ENCODE measurements around the gene ADCYAP1R1. TPM values are rescaled to one million over a fixed set of nuclear protein-coding genes. Genes with fewer than 3 reads are reported as not detected.

ADCYAP1R1 gene
- under 0.01 TPM for total RNA-seq

DNA sequence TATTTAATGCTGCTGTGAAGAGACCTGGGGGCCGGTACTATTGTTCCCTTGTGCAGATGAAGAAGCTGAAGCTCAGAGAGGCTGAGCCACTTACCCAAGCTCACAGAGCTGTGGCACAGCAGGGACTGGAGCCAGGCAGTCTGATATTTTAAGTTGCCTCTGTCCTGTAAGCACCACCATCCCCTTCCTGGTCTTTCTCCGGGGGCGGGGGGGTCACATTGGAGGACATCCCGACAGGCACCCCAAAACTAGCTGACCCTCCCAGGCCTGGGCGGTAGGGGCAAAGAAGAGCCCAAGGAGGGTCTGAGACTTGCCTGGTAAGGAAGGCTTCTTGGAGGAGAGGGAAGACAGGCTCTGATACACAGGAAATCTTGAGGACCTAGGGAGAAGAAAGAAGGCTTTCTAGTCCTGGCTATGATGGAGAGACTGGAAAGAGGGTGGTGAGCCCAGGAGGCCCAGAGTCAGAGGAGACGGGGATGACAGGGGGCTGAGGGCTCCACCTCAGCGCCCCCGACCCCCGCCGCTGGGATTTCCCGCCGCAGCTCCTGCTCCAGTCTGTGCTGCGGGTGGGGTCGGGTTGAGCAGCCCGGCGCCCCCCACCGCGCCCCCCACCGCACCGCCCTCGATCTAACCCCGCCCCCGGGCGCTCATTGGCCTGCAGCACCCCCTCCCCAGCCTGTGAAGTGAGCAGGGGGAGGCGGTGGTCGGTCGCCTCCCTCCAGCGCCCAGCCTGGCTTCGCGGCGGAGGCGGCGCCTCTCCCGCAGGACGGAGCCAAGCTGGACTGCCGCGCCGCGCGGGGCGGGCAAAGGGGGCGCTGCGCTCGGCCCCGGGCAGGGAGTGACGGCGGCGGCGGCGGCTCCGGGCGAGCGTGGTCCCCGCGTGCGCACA is at the start of gene ADCYAP1R1:
TSS of gene ADCYAP1R1 (plus strand) at position 711 of the 889 bp plus-strand sequence. CDS start 10,957 bp downstream, outside the sequence.
- Histone ChIP-seq H3K4me1 (ENCODE audit: insufficient read depth, low read length) (no peaks in the 10 kb centered on the region), H3K27me3 (ENCODE audit: insufficient read depth, low read length) (peaks cover 23% of the 10 kb centered on the region), H3K4me3 (ENCODE audit: low read length) (no peak within 1 kb of the TSS), H3K9me3 (ENCODE audit: low read depth, low read length) (no peaks in the 10 kb centered on the region)

DNA sequence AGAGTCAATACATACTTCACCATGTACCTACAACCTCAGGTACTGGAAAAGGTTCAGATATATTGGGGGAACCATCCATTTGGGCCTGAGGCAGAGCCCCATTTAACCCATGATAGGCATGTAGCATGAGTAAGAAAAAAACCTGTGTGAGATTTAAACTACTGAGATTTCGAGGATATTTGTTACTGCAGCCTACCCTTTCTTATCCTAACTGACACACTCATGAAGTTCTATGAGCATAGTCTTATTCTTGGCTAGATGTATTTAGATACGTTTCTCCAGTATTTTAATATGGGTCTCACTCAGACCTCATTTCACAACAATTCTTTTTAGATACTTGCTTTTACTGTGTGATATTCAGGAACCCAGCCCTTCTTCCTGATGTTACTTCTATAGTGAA is 49.0 kb upstream of the ADCYAP1R1 start:
- Histone ChIP-seq H3K9me3 (ENCODE audit: low read depth, low read length) (no peaks in the 10 kb centered on the region), H3K27me3 (ENCODE audit: insufficient read depth, low read length) (no peaks in the 10 kb centered on the region), H3K4me1 (ENCODE audit: insufficient read depth, low read length) (peaks cover 8% of the 10 kb centered on the region), H3K4me3 (ENCODE audit: low read length) (no peak overlapping the region)

DNA sequence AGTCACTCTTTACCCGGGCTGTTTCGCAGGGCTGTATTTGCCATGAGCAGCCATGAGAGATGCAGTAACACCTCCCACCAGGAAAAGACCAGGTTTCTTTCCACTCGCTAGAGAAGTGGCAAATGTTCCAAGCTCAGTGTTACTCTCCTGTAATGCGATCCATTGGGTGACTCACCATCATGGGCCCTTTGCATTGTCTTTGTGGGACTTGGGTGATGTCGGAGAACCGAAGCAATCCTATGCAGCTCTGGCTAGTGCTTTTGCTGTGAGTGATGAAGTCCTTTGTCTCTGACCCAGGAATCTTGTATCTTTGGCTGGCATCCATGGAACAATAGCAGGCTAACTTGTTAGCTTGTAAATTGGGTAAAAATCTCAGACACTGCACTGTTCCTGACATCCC is 48.4 kb upstream of the ADCYAP1R1 start:
- Histone ChIP-seq H3K4me3 (ENCODE audit: low read length) (no peak overlapping the region), H3K9me3 (ENCODE audit: low read depth, low read length) (no peaks in the 10 kb centered on the region), H3K27me3 (ENCODE audit: insufficient read depth, low read length) (no peaks in the 10 kb centered on the region), H3K4me1 (ENCODE audit: insufficient read depth, low read length) (peaks cover 8% of the 10 kb centered on the region)

DNA sequence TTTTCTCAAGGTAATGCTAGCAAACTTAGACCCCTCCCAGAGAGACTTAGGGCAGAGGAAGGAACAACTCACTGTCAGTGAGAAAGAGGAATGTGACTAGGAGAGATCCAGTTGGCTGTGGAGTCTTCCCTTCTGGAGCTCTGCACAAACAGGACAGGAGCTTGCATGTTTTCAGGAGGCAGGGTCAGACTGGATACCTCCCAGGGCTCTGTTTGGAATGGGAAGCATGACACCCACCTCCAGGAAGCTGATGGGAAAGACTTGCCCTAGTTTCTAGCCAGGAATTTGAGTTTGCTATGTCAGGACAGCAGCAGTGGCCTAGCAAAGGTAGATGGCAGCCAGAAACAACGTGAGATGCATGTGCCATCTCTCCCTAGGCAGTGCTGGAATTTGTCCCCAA is 47.7 kb upstream of the ADCYAP1R1 start:
- H3K4me1 ChIP-seq (ENCODE audit: insufficient read depth, low read length), result peaks cover 8% of the 10 kb centered on the region
- H3K27me3 ChIP-seq (ENCODE audit: insufficient read depth, low read length), result no peaks in the 10 kb centered on the region
- no peak overlapping the region for H3K4me3 ChIP-seq (ENCODE audit: low read length)
- H3K9me3 ChIP-seq (ENCODE audit: low read depth, low read length), result no peaks in the 10 kb centered on the region

DNA sequence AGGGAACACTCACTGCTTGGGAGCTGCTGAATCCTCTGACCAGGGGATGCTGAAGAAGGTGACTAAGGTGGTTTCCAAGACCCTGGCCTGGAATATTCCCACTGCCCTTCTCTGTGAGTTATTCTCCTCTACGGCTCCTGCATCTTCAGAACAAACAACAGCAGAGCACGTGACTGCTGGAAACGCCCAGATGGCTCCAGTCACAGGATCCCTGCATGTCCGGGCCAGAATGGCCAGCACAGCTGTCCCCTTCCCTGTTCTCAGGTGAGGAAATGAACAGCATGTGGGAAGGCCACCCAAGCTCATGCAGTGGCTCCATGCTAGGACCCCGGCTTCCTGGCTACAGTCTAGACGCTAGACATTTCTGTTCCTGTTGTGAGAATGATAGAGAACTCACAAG is 45.3 kb upstream of the ADCYAP1R1 start:
- no peaks in the 10 kb centered on the region for H3K9me3 ChIP-seq (ENCODE audit: low read depth, low read length)
- H3K4me3 ChIP-seq (ENCODE audit: low read length), result no peak overlapping the region

DNA sequence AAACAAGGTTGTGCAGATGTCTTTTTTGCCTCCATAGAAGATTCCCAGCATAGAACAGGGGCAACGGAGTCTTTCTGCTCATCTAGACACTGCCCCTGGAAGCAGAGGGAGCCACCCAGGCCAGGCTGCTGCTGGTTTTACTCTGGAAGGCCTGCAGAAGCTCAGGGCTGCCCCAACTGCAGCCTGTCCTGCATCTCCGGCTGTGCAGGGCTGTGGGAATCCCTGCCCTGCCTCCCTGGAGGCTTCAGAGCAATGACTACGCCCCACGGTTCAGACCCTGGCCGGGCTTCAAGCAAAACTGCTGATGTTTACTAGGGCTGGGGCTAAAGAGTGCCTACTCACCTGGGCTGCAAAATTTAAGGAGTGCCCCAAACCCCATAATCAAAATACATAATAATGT is 44.5 kb upstream of the ADCYAP1R1 start:
- Histone ChIP-seq H3K27me3 (ENCODE audit: insufficient read depth, low read length) (no peaks in the 10 kb centered on the region), H3K4me1 (ENCODE audit: insufficient read depth, low read length) (no peaks in the 10 kb centered on the region), H3K4me3 (ENCODE audit: low read length) (no peak overlapping the region), H3K9me3 (ENCODE audit: low read depth, low read length) (no peaks in the 10 kb centered on the region)

More for the DNA sequence above, 45.3 kb upstream of the ADCYAP1R1 start:
- no peaks in the 10 kb centered on the region for H3K27me3 ChIP-seq (ENCODE audit: insufficient read depth, low read length)
- no peaks in the 10 kb centered on the region for H3K4me1 ChIP-seq (ENCODE audit: insufficient read depth, low read length)

DNA sequence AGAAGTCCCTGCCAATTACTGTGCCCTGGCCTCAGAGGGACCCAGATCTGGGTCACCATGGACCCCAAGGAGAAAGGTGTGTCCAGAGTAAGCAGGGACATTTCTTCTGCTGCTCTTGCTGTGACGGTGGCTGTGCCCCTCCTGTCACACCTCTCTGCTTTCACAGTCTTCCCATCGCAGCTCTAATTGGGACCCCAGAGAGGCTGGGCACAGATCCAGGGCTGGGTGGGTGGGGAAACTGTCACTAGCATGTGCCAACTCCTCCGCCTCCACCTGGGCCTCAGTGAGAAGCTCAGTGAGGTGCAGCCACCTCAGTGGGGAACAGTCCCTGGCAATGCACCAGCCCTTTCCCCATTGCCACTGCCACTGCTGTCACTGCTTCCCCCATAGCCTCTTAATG is 37.3 kb upstream of the ADCYAP1R1 start:
- H3K27me3 ChIP-seq (ENCODE audit: insufficient read depth, low read length), result no peaks in the 10 kb centered on the region
- H3K4me3 ChIP-seq (ENCODE audit: low read length), result no peak overlapping the region
- H3K9me3 ChIP-seq (ENCODE audit: low read depth, low read length), result no peaks in the 10 kb centered on the region
- H3K4me1 ChIP-seq (ENCODE audit: insufficient read depth, low read length), result no peaks in the 10 kb centered on the region

DNA sequence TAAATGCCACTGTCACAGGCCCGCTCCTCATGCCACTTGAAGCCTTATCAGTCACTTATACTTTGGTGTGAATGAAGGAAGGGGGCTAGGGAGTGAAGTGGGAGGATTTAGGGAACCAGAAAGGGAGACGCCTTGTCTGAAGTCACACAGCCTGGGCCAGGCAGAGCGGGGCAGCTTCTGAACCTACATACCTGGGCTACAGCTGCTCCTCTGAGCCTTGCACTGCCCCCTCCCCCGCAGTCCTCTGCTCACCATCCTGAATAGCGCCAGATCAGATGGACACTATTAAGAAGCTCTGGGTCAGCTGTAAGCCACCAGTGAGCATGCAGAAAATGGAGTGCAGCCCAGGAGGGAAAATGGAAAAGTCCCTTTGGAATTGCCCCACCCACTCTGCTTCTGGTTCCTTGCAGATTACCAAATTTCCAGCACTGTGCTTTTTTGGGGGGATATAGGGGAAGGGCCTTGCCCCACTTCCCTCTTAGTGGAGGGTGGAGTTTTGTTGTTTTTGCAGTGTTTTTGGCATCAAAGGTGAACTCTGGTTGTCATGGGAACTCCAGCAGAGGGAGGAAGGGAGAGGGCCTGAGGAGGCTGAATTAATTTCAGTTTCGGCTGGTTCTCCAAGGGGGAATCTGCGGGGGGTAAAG is 35.0 kb upstream of the ADCYAP1R1 start:
- Histone ChIP-seq H3K4me1 (ENCODE audit: insufficient read depth, low read length) (no peaks in the 10 kb centered on the region), H3K9me3 (ENCODE audit: low read depth, low read length) (no peaks in the 10 kb centered on the region), H3K27me3 (ENCODE audit: insufficient read depth, low read length) (no peaks in the 10 kb centered on the region), H3K4me3 (ENCODE audit: low read length) (no peak overlapping the region)

DNA sequence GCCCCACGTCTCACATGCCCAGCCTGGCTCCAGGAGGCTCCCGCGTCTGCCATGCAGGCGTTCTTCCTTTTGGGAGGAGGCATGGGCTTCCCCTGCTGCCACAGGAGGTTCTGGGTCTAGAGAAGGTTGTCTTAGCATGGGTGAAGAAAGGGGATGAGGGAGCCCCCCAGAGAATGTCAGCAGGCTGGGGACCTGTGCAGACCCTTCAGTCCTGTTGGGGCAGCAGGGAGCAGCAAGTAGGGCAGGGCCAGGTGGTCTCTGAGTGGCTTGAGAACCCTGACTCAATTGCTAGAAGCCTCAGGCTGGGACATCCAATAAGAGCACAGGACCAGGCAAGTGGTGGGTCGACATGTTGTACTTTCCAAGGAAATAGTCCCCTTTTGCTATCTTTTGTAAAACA is 34.4 kb upstream of the ADCYAP1R1 start:
- H3K9me3 ChIP-seq (ENCODE audit: low read depth, low read length), result no peaks in the 10 kb centered on the region
- no peaks in the 10 kb centered on the region for H3K27me3 ChIP-seq (ENCODE audit: insufficient read depth, low read length)
- H3K4me3 ChIP-seq (ENCODE audit: low read length), result no peak overlapping the region
- H3K4me1 ChIP-seq (ENCODE audit: insufficient read depth, low read length), result no peaks in the 10 kb centered on the region

DNA sequence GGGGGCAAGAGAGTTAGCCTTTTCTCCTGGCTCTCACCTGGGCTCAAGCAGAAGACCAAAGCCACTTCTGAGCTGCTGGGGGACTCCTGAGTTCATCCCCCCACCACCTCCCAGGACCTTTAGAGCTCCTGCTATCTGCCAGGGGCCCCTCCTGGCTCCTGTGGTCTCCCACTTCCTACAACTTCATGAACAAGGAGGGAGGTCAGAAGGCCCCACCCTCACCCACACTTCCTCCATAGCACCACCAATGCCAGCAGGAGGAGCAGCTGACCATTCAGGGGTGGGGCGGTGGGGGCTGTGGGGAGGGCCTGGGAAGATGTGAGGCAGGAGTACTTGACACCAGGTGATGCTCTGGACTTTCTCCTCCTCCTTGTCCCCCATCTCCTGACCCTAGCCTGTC is 32.6 kb upstream of the ADCYAP1R1 start:
- no peaks in the 10 kb centered on the region for H3K9me3 ChIP-seq (ENCODE audit: low read depth, low read length)
- no peaks in the 10 kb centered on the region for H3K27me3 ChIP-seq (ENCODE audit: insufficient read depth, low read length)
- H3K4me3 ChIP-seq (ENCODE audit: low read length), result no peak overlapping the region
- no peaks in the 10 kb centered on the region for H3K4me1 ChIP-seq (ENCODE audit: insufficient read depth, low read length)

DNA sequence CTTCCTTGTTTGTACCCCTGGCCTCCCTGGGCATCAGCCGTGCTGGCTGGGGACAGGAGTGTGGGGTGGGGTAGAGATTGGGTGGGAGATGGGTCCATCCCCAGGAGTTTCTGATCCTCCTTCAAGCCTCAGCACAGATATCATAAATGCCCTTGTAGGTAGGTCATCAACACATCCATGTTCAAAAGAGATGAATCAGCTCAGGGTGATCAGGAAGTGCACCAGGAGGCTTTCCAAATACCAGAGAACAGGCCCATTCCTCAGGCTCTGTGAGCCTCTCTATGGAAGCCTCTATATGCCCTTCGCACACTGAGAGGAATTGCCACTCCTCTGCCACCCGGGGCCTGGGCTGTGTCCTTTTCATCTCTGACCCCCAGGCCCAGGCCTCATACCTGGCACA is 31.9 kb upstream of the ADCYAP1R1 start:
- no peaks in the 10 kb centered on the region for H3K9me3 ChIP-seq (ENCODE audit: low read depth, low read length)
- no peaks in the 10 kb centered on the region for H3K4me1 ChIP-seq (ENCODE audit: insufficient read depth, low read length)
- no peak overlapping the region for H3K4me3 ChIP-seq (ENCODE audit: low read length)
- H3K27me3 ChIP-seq (ENCODE audit: insufficient read depth, low read length), result no peaks in the 10 kb centered on the region

DNA sequence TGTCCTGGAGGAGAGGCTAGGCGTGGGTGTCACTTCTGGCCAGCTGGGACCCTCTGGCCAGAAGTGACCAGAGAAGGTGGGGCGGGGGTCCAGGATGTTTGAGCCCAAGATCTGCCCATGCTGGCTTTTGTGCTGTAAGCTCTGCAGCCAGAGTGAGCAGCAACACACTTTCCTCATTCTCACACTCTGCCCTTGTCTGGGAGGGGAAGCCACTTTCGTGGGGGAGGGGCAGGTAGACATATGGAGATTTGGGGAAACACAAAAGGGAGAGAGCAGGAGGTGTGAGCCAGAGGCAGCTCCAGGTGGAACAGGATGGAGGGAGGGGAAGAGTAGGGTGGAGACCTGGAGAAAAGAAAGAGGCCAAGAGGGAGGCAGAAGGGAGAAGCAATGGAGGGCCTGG is 31.5 kb upstream of the ADCYAP1R1 start:
- Histone ChIP-seq H3K27me3 (ENCODE audit: insufficient read depth, low read length) (no peaks in the 10 kb centered on the region), H3K4me3 (ENCODE audit: low read length) (no peak overlapping the region), H3K4me1 (ENCODE audit: insufficient read depth, low read length) (no peaks in the 10 kb centered on the region), H3K9me3 (ENCODE audit: low read depth, low read length) (no peaks in the 10 kb centered on the region)

DNA sequence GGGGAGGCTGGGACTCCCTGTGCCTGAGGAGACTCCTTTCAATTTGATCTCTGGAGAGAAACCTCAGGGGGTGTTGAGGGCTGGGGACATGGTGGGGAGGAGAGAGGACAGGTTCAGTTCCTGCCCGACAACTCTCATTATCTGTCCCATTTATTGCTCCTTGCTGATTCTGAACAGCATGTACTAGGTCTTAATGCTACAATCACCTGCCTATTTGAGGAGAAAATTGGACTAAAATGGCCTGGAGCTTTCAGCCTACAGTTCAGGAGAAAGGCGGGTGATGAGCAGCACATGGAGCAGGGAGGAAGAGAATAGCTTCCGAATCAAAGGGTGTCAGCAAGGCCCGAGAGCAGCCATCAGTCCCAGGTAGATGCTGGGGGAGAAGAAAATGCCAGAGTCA is 30.0 kb upstream of the ADCYAP1R1 start:
- no peaks in the 10 kb centered on the region for H3K4me1 ChIP-seq (ENCODE audit: insufficient read depth, low read length)
- H3K27me3 ChIP-seq (ENCODE audit: insufficient read depth, low read length), result no peaks in the 10 kb centered on the region
- no peaks in the 10 kb centered on the region for H3K9me3 ChIP-seq (ENCODE audit: low read depth, low read length)
- no peak overlapping the region for H3K4me3 ChIP-seq (ENCODE audit: low read length)

DNA sequence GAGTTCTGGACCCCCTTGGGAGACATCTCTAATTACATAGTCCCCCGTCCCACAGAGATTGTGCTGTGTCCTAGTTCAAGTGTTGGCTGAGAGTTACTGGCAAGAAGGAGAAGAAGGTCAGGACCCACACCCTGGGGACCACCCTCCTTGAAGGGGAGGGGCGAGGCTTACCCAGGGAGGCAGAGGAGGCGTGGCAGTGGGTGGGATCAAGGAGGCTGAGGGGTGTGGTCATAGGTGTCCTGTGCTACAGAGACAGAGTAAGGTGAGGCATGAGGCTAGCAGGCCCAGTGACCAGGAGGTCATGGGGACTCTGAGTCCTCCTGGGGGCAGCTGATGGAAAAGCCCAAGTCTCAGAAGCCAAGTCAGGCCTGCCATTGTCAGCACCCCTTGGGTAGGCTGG is 29.4 kb upstream of the ADCYAP1R1 start:
- Histone ChIP-seq H3K4me3 (ENCODE audit: low read length) (no peak overlapping the region), H3K27me3 (ENCODE audit: insufficient read depth, low read length) (no peaks in the 10 kb centered on the region), H3K4me1 (ENCODE audit: insufficient read depth, low read length) (no peaks in the 10 kb centered on the region), H3K9me3 (ENCODE audit: low read depth, low read length) (no peaks in the 10 kb centered on the region)

DNA sequence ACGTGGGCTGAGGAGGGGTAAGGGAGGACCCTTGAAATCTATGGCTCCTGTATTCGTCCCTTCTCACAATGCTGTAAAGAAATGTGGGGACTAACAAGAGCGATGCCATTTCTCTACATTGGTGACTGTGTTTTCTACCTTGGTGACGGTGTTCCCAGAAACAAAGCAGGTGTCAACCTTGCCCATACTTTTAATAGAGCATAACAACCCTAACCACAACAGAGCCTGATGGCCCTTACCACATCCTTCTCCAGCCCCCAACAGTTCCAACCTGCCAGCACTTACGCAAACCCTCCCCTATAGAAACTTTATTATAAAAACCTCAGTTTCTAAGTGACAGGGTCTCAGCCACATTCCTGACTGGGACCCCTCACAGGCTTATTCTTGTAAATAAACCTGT is 28.2 kb upstream of the ADCYAP1R1 start:
- Histone ChIP-seq H3K4me3 (ENCODE audit: low read length) (no peak overlapping the region), H3K9me3 (ENCODE audit: low read depth, low read length) (no peaks in the 10 kb centered on the region), H3K4me1 (ENCODE audit: insufficient read depth, low read length) (no peaks in the 10 kb centered on the region), H3K27me3 (ENCODE audit: insufficient read depth, low read length) (no peaks in the 10 kb centered on the region)
